MM.1S (cell line): Measurements from ENCODE around the gene MALRD1.

ENCODE experiments used
- DNase-seq: peaks from one replicate; pipeline ENCODE4 v3.0.0-alpha.2; 2015
- H2AFZ ChIP-seq: fragments of 300-600 bp; sonication (generic); 2 replicates; pipeline ENCODE4 v1.6.0; 2016; ENCODE audit warnings: antibody characterized with exemption, low read length
- H3F3A ChIP-seq: fragments of 300-600 bp; sonication (generic); 2 replicates; pipeline ENCODE4 v1.6.1; 2016; ENCODE audit warnings: mild to moderate bottlenecking, antibody characterized with exemption, low read length, moderate library complexity, mixed read lengths; ENCODE audit not compliant: insufficient read depth
- H3K27ac ChIP-seq: fragments of 300-600 bp; sonication (generic); 2 replicates; pipeline ENCODE4 v1.5.1; 2016; ENCODE audit warnings: mild to moderate bottlenecking, low read length
- H3K27me3 ChIP-seq: fragments of 300-600 bp; sonication (generic); replicated peaks from 2 replicates; pipeline ENCODE4 v1.6.0; 2016; ENCODE audit warnings: low read length; ENCODE audit not compliant: insufficient read depth
- H3K36me3 ChIP-seq: fragments of 300-600 bp; sonication (generic); replicated peaks from 2 replicates; pipeline ENCODE4 v1.6.1; 2016; ENCODE audit warnings: mild to moderate bottlenecking, low read length, mixed read lengths; ENCODE audit not compliant: insufficient read depth
- H3K4me1 ChIP-seq: fragments of 300-600 bp; sonication (generic); 2 replicates; pipeline ENCODE4 v1.6.1; 2016; ENCODE audit warnings: low read length, mixed read lengths
- H3K4me2 ChIP-seq: fragments of 300-600 bp; sonication (generic); 2 replicates; pipeline ENCODE4 v1.6.0; 2016; ENCODE audit warnings: low read depth, low read length
- H3K4me3 ChIP-seq: fragments of 300-600 bp; sonication (generic); 2 replicates; pipeline ENCODE4 v1.5.1; 2016; ENCODE audit warnings: low read length, mixed read lengths
- H3K79me2 ChIP-seq: fragments of 300-600 bp; sonication (generic); 2 replicates; pipeline ENCODE4 v1.6.1; 2016; ENCODE audit warnings: mixed run types, low read length, mixed read lengths
- H3K9ac ChIP-seq: fragments of 300-600 bp; sonication (generic); 2 replicates; pipeline ENCODE4 v1.6.1; 2016; ENCODE audit warnings: low read length, mixed read lengths
- H3K9me2 ChIP-seq: fragments of 300-600 bp; sonication (generic); replicated peaks from 2 replicates; pipeline ENCODE4 v1.6.1; 2016; ENCODE audit warnings: mild to moderate bottlenecking, low read length, mixed read lengths; ENCODE audit not compliant: insufficient read depth
- H3K9me3 ChIP-seq: fragments of 300-600 bp; sonication (generic); replicated peaks from 2 replicates; pipeline ENCODE4 v1.6.1; 2016; ENCODE audit warnings: mild to moderate bottlenecking, low read length, mixed read lengths; ENCODE audit not compliant: insufficient read depth
- H4K20me1 ChIP-seq: fragments of 300-600 bp; sonication (generic); 2 replicates; pipeline ENCODE4 v1.6.1; 2016; ENCODE audit warnings: mild to moderate bottlenecking, low read length, moderate library complexity, mixed read lengths; ENCODE audit not compliant: insufficient read depth
- EZH2 ChIP-seq: fragments of 300-600 bp; sonication (generic); optimal IDR thresholded peaks from 2 replicates; pipeline ENCODE3; 2017; ENCODE audit warnings: low read depth, mild to moderate bottlenecking, antibody characterized with exemption, low read length, mixed read lengths
- EZH2phosphoT487 ChIP-seq: fragments of 300-600 bp; sonication (generic); IDR thresholded peaks from 2 replicates; pipeline ENCODE4 v1.6.1; 2018; ENCODE audit warnings: antibody characterized with exemption, low read length
- TF ChIP-seq, protein P1 (sequence below): fragments of 300-600 bp; sonication (generic); IDR thresholded peaks from 2 replicates; pipeline ENCODE4 v1.5.1; 2016; ENCODE audit warnings: antibody characterized with exemption, low read length, mixed read lengths

Gene MALRD1

DNA sequence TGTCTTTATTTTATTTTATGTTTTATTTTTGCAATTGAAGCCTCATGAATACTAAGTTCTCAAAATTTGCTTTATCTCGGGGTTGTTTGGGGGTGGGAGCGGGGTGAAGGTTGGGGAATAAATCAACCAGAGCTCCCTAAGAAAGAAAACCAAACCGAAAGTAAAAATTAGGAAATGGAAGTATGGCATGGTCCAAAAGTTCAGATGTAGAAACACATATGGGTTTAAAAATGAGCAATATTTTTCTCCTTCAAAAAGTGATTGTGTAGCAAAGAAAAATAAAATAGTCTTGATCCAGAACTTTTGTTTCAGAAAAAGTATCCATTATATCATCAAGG is 590.3 kb downstream of the MALRD1 start:
- no peaks in the 10 kb centered on the region; the same call in 1 of the 2 replicates for H3K4me1 ChIP-seq
- peak overlapping the region; percentile 5; the same call in 1 of the 2 replicates for H3K4me3 ChIP-seq
- H3K4me2 ChIP-seq: peak overlapping the region; percentile 30; the same call in 1 of the 2 replicates
- H3K27ac ChIP-seq: no peak overlapping the region
- H2AFZ ChIP-seq: peak overlapping the region; percentile 42
- no peak overlapping the region for H3K9ac ChIP-seq
- no peaks in the 10 kb centered on the region for H3K27me3 ChIP-seq
- no peaks in the 10 kb centered on the region for H4K20me1 ChIP-seq
- H3K9me3 ChIP-seq: no peaks in the 10 kb centered on the region
- no peaks in the 10 kb centered on the region for H3F3A ChIP-seq
- TF ChIP-seq EZH2phosphoT487: no peak
- TF ChIP-seq, protein P1, sequence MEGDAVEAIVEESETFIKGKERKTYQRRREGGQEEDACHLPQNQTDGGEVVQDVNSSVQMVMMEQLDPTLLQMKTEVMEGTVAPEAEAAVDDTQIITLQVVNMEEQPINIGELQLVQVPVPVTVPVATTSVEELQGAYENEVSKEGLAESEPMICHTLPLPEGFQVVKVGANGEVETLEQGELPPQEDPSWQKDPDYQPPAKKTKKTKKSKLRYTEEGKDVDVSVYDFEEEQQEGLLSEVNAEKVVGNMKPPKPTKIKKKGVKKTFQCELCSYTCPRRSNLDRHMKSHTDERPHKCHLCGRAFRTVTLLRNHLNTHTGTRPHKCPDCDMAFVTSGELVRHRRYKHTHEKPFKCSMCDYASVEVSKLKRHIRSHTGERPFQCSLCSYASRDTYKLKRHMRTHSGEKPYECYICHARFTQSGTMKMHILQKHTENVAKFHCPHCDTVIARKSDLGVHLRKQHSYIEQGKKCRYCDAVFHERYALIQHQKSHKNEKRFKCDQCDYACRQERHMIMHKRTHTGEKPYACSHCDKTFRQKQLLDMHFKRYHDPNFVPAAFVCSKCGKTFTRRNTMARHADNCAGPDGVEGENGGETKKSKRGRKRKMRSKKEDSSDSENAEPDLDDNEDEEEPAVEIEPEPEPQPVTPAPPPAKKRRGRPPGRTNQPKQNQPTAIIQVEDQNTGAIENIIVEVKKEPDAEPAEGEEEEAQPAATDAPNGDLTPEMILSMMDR: no peak
- no peak for TF ChIP-seq EZH2
- no peaks in the 10 kb centered on the region for H3K36me3 ChIP-seq
- no peaks in the 10 kb centered on the region for H3K79me2 ChIP-seq
- no peak for DNase-seq
- H3K9me2 ChIP-seq: no peaks in the 10 kb centered on the region

DNA sequence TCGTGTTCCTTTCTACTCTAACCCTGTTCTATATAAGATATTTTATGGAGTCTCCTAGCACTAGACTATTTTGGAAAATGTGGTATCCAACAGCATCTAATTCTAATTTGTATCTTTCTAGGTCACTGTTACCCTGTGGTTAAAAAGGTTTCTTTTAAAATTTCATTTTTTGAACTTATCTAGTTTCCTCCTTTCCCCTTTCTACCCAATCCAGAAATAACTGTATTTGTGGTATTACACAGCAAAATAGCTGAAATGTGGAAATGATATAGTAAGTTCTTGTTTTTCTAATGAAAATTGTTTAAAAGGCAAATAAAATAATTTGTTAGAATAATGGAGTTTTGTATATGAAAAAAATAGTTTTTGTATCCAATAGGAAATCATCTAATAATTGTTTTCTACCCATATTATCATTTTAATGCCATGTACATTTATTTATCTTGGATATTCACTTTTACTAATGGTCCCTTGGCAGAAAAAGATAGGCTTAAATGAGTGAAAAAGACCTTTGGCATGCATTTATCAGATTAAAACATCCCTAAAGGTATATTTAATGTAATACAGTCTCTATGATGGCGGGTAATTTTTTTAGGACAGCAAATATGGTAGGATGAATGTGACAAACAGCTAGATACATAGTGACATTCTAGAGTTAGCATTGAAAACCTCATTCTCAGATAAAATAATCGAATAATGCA is 592.1 kb downstream of the MALRD1 start:
- TF ChIP-seq EZH2phosphoT487: no peak
- TF ChIP-seq, protein P1: no peak
- TF ChIP-seq EZH2: no peak
- H3K9ac ChIP-seq: no peak overlapping the region
- no peaks in the 10 kb centered on the region for H3K36me3 ChIP-seq
- H3K9me2 ChIP-seq: no peaks in the 10 kb centered on the region
- H3K4me1 ChIP-seq: no peaks in the 10 kb centered on the region; the same call in 1 of the 2 replicates
- no peaks in the 10 kb centered on the region for H3K27me3 ChIP-seq
- H3K79me2 ChIP-seq: no peaks in the 10 kb centered on the region
- no peaks in the 10 kb centered on the region for H3F3A ChIP-seq
- H3K4me2 ChIP-seq: no peak overlapping the region
- H3K9me3 ChIP-seq: no peaks in the 10 kb centered on the region
- H2AFZ ChIP-seq: no peak overlapping the region
- no peak for DNase-seq
- no peak overlapping the region for H3K27ac ChIP-seq
- H3K4me3 ChIP-seq: no peak overlapping the region
- H4K20me1 ChIP-seq: no peaks in the 10 kb centered on the region

DNA sequence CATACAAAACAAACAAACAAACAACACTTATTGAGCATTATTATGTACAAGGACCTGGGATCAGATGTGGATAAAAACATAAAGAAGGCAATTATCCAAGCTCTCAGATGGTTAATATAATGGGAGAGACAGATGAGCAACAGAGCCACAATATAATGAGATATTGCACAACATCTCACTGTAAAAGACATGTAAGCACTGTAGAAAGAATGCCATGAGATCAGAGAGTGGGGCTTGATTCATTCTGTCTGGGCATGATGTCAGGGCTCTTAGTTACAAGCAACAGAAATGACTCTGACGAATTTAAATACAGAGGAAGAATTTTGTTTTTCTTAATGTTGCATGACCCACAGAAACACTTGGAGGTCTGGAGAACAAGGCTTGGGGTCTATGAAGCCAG is 602.9 kb downstream of the MALRD1 start:
- H3K4me2 ChIP-seq: no peak overlapping the region
- H3K27ac ChIP-seq: no peak overlapping the region
- DNase-seq: no peak
- H3K4me3 ChIP-seq: no peak overlapping the region
- TF ChIP-seq, protein P1: no peak
- TF ChIP-seq EZH2phosphoT487 (no peak), EZH2 (no peak)
- no peaks in the 10 kb centered on the region for H3K4me1 ChIP-seq
- no peaks in the 10 kb centered on the region for H3K27me3 ChIP-seq
- H3K9me2 ChIP-seq: no peaks in the 10 kb centered on the region
- H3K9me3 ChIP-seq: no peaks in the 10 kb centered on the region
- H4K20me1 ChIP-seq: no peaks in the 10 kb centered on the region
- no peak overlapping the region for H3K9ac ChIP-seq
- no peaks in the 10 kb centered on the region for H3K36me3 ChIP-seq
- H3F3A ChIP-seq: no peaks in the 10 kb centered on the region
- no peaks in the 10 kb centered on the region for H3K79me2 ChIP-seq
- no peak overlapping the region for H2AFZ ChIP-seq
